HL-60 (cell line): ENCODE data around the gene TOP3A.

Source experiments
- POLR2AphosphoS5 ChIP-seq: IDR thresholded peaks from 2 replicates; pipeline ENCODE4 v1.6.1; 2012; ENCODE audit warnings: low read depth
- REST ChIP-seq: IDR thresholded peaks from 2 replicates; pipeline ENCODE4 v1.6.1; 2012; ENCODE audit warnings: low read depth; ENCODE audit not compliant: insufficient replicate concordance
- TF ChIP-seq, protein P1 (sequence below): IDR thresholded peaks from one replicate; pipeline ENCODE4 v1.5.1; 2011; ENCODE audit warnings: low read length, control low read depth, inconsistent platforms; ENCODE audit not compliant: insufficient read depth

GRCh38 chr17:18229771-18230170 lies 85.0 kb downstream of the TOP3A start:
- TF ChIP-seq, protein P1, sequence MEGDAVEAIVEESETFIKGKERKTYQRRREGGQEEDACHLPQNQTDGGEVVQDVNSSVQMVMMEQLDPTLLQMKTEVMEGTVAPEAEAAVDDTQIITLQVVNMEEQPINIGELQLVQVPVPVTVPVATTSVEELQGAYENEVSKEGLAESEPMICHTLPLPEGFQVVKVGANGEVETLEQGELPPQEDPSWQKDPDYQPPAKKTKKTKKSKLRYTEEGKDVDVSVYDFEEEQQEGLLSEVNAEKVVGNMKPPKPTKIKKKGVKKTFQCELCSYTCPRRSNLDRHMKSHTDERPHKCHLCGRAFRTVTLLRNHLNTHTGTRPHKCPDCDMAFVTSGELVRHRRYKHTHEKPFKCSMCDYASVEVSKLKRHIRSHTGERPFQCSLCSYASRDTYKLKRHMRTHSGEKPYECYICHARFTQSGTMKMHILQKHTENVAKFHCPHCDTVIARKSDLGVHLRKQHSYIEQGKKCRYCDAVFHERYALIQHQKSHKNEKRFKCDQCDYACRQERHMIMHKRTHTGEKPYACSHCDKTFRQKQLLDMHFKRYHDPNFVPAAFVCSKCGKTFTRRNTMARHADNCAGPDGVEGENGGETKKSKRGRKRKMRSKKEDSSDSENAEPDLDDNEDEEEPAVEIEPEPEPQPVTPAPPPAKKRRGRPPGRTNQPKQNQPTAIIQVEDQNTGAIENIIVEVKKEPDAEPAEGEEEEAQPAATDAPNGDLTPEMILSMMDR = no peak
- no peak for TF ChIP-seq POLR2AphosphoS5
- no peak for TF ChIP-seq REST
